HG03060 (cell line): ENCODE results near the gene ADK.
"Not testable (repeated sequence)": the region's sequence is repeated elsewhere in the genome, so short reads cannot be mapped to it uniquely, and the experiment has no call there.

Experiments
- ATAC-seq: cut with Tn5 transposase; IDR thresholded peaks from one replicate; pipeline ENCODE4 v1.9.1; 2021; ENCODE audit warnings: low read depth, moderate number of reproducible peaks; ENCODE audit not compliant: unreplicated experiment

ADK gene

DNA sequence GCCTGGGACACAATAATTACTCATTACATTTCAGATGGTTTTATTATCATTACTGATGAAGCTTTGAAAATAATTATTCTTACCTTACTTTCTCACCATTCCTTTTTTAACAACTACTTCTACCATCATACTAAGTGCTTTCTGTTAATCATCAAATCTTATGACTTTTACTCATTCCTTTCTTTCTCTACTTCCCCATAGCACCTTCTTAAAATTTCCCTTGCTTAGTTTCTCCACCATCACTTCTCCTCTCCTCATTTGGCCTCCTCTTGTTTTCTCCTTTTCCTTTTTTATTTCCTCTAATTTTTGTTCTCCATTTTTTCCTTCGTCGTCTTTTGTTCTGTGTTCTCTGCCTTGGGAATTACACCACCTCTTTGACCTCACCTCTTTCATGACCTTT, 372.2 kb downstream of the ADK start:
- no peak for ATAC-seq

DNA sequence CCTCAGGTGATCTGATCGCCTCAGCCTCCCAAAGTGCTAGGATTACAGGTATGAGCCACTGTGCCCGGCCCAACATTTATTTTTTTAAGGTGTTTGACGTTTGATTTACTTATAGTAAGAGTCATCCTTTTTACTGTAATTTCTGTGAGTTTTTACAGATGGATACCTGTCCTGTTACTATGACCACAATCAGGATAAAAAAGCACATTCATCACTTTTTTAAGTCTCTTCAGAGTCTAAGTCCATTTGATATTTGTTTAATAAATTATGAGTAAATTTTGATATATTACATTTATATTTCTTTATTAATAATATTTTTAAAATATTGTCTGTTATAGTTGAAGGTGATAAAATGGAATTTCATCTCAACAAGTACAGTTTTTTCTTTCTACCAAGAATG, 374.9 kb downstream of the ADK start:
- no peak for ATAC-seq

- not testable (repeated sequence) for ATAC-seq
Observed at GRCh38 chr10:74527611-74528010, 376.6 kb downstream of the ADK start.

DNA sequence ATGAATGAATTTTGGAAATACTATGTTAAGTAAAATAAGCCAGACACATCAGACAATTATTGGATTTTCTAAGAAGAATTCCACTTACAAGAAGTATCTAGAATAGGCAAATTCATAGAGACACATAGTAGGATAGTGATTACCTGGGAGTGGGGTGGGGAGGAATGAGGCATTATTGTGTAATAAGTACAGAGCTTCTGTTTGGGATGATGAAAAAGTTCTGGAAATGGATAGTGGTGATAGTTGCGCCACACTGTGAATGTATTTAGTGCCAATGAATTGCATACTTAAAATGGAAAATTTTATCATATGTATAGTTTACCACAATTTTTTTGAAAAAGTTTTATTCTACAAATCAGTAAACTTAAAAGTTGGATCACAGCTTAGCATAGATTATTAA, 378.2 kb downstream of the ADK start:
- ATAC-seq, result no peak

- ATAC-seq, result no peak
Observed at GRCh38 chr10:74530981-74531380, 380.0 kb downstream of the ADK start.

DNA sequence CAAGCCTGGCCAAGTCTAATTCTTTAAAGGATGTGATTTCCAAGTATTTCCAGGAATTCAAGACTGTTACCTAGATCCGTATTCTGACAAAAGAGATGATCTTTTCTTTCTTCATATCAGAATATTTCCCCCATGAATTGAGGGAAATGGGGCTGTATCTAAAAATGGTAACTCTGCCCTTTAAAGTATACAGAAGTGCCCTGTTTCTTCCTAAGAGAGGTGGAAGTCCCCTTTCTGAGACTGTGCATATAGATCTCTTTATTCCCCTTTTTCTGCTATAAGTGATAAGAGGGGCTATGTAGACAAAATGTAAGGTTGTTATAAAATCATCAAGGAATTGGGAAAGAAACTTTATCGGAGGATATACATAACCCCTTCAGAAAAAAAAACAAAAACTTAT, 388.3 kb downstream of the ADK start:
- no peak for ATAC-seq

DNA sequence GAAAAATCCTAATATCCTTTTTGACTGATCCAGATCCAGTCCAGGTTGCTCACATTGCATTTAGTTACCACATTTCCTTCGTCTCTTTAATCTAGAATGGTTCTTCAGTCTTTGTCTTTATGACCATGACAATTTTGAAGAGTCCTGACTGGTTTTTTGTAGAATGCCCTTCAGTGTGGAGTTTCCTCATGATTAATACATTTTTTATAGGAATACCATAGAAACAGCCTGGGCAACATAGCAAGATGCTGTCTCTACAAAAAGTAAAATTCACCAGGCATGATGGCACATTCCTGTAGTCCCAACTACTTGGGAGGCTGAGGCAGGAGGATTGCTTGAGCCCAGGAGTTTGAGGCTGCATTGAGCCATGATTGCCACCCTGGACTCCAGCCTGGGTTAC, 390.4 kb downstream of the ADK start:
- ATAC-seq, result no peak

DNA sequence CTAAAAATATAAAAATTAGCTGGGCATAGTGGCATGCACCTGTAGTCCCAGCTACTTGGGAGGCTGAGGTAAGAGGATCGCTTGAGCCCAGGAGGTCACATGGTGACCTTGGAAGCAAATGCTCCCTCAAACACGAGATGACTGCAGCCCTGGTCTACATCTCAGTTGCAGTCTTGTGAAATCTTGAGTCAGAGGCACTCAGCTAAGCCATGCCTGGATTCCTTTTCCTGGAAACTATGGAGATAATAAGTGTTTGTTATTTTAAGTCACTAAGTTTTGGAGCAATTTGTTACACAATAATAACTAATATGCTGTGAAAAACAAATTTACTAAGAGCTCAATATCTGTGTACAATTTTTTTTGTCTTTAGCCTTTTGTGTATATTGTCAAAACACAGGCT, 391.1 kb downstream of the ADK start:
- no peak for ATAC-seq

- ATAC-seq, result no peak
Observed at GRCh38 chr10:74543276-74543675, 392.3 kb downstream of the ADK start.

- no peak for ATAC-seq
Observed at GRCh38 chr10:74544106-74544505, 393.1 kb downstream of the ADK start.

- ATAC-seq, result no peak
Observed at GRCh38 chr10:74548676-74549075, 397.7 kb downstream of the ADK start.

DNA sequence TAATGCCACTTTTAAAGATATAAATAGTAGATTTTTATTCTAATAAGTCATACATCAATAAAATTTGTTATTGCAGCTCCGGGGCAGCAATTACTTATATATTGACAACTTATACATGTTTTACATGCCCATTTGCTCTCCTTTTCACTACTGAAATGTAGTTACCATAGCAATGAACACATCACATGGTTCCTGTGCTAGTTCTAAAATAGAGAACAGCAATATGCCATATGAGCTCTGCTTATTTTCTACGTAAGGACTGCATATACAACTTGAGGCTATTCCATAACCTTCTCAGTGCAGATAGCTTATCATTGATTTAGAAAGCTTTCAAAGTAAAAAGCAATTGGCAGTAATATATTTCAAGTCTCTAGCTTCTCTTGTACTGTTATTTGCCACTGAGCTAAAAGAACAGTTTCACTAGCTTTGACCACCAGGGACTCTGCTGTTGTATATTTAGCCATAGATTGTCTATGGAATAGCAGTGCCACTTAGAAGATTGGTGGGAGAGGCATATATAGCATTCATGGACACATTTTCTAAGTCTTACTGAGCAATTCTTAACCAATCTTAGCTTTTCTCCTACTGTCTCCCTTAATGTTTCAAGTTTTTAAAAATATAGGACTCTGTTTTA, 405.2 kb downstream of the ADK start:
- no peak for ATAC-seq

DNA sequence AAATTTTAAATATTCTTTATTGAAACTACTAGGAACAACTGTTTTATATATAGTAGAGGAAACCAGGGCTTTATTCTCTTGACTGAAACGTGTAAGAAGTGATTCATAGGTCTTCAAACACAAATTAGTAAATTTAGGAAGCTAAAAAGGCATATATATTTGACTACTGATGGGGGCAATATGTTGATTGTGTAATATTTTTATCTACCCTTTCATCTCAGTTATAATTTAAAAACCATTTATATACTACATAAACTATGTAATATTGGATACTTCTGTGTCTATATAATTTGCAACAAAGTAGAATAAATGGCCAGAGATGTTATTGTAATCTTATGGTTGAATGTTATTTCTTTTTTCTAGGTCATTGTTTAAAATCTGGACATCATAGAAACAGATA, 406.1 kb downstream of the ADK start:
- ATAC-seq, result no peak

- ATAC-seq, result no peak
Observed at GRCh38 chr10:74558403-74558802, 407.4 kb downstream of the ADK start.

- ATAC-seq, result no peak
Observed at GRCh38 chr10:74558897-74559296, 407.9 kb downstream of the ADK start.

DNA sequence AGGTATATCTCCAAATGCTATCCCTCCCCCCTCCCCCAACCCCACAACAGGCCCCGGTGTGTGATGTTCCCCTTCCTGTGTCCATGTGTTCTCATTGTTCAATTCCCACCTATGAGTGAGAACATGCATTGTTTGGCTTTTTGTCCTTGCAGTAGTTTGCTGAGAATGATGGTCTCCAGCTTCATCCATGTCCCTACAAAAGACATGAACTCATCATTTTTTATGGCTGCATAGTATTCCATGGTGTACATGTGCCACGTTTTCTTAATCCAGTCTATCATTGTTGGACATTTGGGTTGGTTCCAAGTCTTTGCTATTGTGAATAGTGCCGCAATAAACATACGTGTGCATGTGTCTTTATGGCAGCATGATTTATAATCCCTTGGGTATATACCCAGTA, 417.9 kb downstream of the ADK start:
- ATAC-seq, result not testable (repeated sequence)

GRCh38 chr10:74573497-74573896, 422.5 kb downstream of the ADK start:
- not testable (repeated sequence) for ATAC-seq

GRCh38 chr10:74575191-74575720, 424.2 kb downstream of the ADK start:
- ATAC-seq, result no peak

GRCh38 chr10:74575912-74576311, 424.9 kb downstream of the ADK start:
- ATAC-seq, result no peak

- ATAC-seq, result no peak
Observed at GRCh38 chr10:74576586-74576985, 425.6 kb downstream of the ADK start.

DNA sequence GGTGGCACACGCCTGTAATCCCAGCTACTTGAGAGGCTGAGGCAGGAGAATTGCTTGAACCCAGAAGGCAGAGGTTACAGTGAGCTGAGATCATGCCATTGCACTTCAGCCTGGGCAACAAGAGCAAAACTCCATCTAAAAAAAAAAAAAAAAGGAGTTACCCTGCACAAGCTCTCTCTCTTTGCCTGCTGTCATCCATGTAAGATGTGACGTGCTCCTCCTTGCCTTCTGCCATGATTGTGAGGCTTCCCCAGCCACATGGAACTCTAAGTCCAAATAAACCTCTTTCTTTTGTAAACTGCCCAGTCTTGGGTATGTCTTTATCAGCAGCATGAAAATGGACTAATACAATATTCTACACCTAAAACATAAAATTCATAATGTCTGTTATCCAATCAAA, 429.4 kb downstream of the ADK start:
- not testable (repeated sequence) for ATAC-seq

- ATAC-seq, result no peak
Observed at GRCh38 chr10:74582566-74582965, 431.5 kb downstream of the ADK start.
